Esophagus (tissue), 2 donors: ENCODE results near the gene TXNRD2. TPM values are rescaled to one million over a fixed set of nuclear protein-coding genes. Genes with fewer than 3 reads are reported as not detected.

Experiments used
- H3K27ac ChIP-seq, 2 donors: one replicate each; pipeline ENCODE4 v1.5.1; 2013; ENCODE audit warnings: low read depth in 2 of 2, mild to moderate bottlenecking in 2 of 2, inconsistent platforms in 1 of 2, low read length in 1 of 2, moderate library complexity in 1 of 2
- H3K27me3 ChIP-seq, 2 donors: one replicate each; pipeline ENCODE4 v1.6.1; 2013; ENCODE audit warnings: low read length in 2 of 2, control low read depth in 1 of 2, mild to moderate bottlenecking in 1 of 2; ENCODE audit not compliant: insufficient read depth in 2 of 2, control insufficient read depth in 1 of 2
- H3K36me3 ChIP-seq, 2 donors: one replicate each; pipeline ENCODE4 v1.6.1; 2013; ENCODE audit warnings: low read length in 1 of 2; ENCODE audit not compliant: control insufficient read depth in 2 of 2, insufficient read depth in 2 of 2
- H3K4me1 ChIP-seq, 2 donors: one replicate each; pipeline ENCODE4 v1.6.1; 2013; ENCODE audit warnings: low read length in 1 of 2; ENCODE audit not compliant: control insufficient read depth in 2 of 2, insufficient read depth in 2 of 2
- H3K4me3 ChIP-seq, 2 donors: one replicate each; pipeline ENCODE4 v1.5.1; 2013; ENCODE audit warnings: low read length in 2 of 2, mild to moderate bottlenecking in 2 of 2, low read depth in 1 of 2, moderate library complexity in 1 of 2
- H3K9me3 ChIP-seq, 2 donors: one replicate each; pipeline ENCODE4 v1.6.1; 2013; ENCODE audit warnings: mild to moderate bottlenecking in 2 of 2, low read depth in 1 of 2, low read length in 1 of 2, moderate library complexity in 1 of 2; ENCODE audit not compliant: control insufficient read depth in 2 of 2, insufficient read depth in 1 of 2
- WGBS, 2 donors: extraction: QIAGEN DNeasy Blood & Tissue Kit; methylation state at CpG; one replicate each; pipeline ENCODE4 v1.1.7; 2013; 5-methylcytosine and 5-hydroxymethylcytosine counted together
- polyA plus RNA-seq, 2 donors: library from polyadenylated mRNA; stranded (reverse); fragments of 200-250 nt; gene quantifications; one replicate each; pipeline ENCODE4 v1.2.3, GENCODE V29; 2013
- donor health status: healthy with polysubstance abuse.
- donor health status: Bipolar disorder and iron deficiency.

TXNRD2 gene
- polyA plus RNA-seq, 2 donors, result 9.6 to 20.6 TPM

- 2 to 3% methylated on average over 64 to 76 of the region's 76 CpGs for WGBS, 2 donors
- H3K27ac ChIP-seq, result peak overlapping the region; percentile 65 to 79
- H3K4me1 ChIP-seq, result peaks cover 12 to 42% of the 10 kb centered on the region in 2 donors
- no peaks in the 10 kb centered on the region for H3K27me3 ChIP-seq
- H3K36me3 ChIP-seq, result no peaks in the 10 kb centered on the region
- H3K9me3 ChIP-seq, result no peaks in the 10 kb centered on the region
- peak overlapping the region; percentile 52 to 58 for H3K4me3 ChIP-seq
Observed at GRCh38 chr22:19986410-19987341, 45.1 kb upstream of the TXNRD2 start.

DNA sequence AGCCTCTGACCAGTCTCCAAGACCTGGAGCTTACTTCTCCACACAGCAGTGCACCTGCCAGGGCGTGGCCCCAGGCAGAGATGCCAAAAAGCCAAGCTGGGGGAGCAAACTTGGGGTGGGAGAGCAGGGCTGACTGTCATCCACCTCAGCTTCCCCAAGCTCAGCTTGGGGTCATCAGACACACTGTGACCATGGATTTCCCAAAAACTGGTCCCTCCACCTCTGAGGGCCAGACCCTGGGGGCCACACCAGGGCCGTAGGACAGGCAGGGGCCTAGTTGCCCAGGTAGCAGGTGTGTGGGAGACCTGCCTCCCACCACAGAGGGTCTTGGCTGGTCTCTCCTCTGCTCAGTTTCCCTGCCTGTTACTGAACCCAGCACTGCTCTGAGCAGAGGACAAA, 44.4 kb upstream of the TXNRD2 start:
- 38 to 50% methylated on average over 2 of the region's 2 CpGs for WGBS, 2 donors
- Histone ChIP-seq H3K36me3 (no peaks in the 10 kb centered on the region), H3K27ac (no peak overlapping the region), H3K4me3 (peak overlapping the region in 1 of 2 donors; percentile 52), H3K27me3 (no peaks in the 10 kb centered on the region), H3K9me3 (no peaks in the 10 kb centered on the region), H3K4me1 (peaks cover 12 to 40% of the 10 kb centered on the region in 2 donors)

- peaks cover 12 to 39% of the 10 kb centered on the region in 2 donors for H3K4me1 ChIP-seq
- no peak overlapping the region for H3K27ac ChIP-seq
- peaks cover 0 to under 1% of the 10 kb centered on the region in 2 donors for H3K36me3 ChIP-seq
- no peaks in the 10 kb centered on the region for H3K27me3 ChIP-seq
- H3K4me3 ChIP-seq, result no peak overlapping the region
- no peaks in the 10 kb centered on the region for H3K9me3 ChIP-seq
- 80 to 85% methylated on average over 11 of the region's 11 CpGs for WGBS, 2 donors
Observed at GRCh38 chr22:19984851-19985811, 43.5 kb upstream of the TXNRD2 start.

- Histone ChIP-seq H3K9me3 (no peaks in the 10 kb centered on the region), H3K36me3 (peaks cover 0 to 3% of the 10 kb centered on the region in 2 donors), H3K27ac (peak overlapping the region in 1 of 2 donors; percentile 36), H3K4me3 (no peak overlapping the region), H3K4me1 (peaks cover 12 to 39% of the 10 kb centered on the region in 2 donors), H3K27me3 (no peaks in the 10 kb centered on the region)
- 50 to 64% methylated on average over 19 of the region's 19 CpGs for WGBS, 2 donors
Observed at GRCh38 chr22:19984201-19984753, 42.7 kb upstream of the TXNRD2 start.

GRCh38 chr22:19983741-19984140, 42.1 kb upstream of the TXNRD2 start:
- no peaks in the 10 kb centered on the region for H3K9me3 ChIP-seq
- 64 to 71% methylated on average over 5 of the region's 5 CpGs for WGBS, 2 donors
- peaks cover 12 to 39% of the 10 kb centered on the region in 2 donors for H3K4me1 ChIP-seq
- peaks cover 0 to 3% of the 10 kb centered on the region in 2 donors for H3K36me3 ChIP-seq
- no peaks in the 10 kb centered on the region for H3K27me3 ChIP-seq
- H3K27ac ChIP-seq, result peak overlapping the region in 1 of 2 donors; percentile 7
- H3K4me3 ChIP-seq, result no peak overlapping the region

DNA sequence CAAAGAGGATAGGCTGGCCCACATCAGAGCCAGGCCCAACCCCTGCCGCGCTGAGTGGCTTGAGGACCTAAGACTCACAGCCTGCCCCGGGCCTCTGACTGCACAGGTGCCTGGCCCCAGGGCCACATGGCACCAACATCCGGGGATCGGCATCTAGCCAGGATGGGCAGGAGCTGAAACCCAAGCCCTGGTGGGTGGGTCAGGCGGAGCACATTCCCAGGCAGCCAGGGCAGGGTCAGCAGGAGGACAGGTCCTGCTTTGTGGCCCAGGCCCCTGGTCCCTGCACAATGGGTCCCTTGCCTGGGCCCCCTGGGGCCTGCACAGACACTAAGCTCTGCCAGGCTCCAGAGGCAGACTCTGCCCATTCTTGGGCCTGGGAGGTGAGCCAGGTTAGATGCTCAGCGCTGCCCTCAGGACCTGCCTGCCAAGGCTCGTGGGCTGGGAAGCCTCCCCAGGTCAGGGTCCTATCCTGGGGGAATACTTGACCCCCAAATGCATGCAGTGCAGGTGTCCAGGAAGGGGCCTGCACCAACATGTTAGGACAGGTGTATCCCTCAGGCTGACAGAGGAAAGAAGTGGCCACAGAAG, 41.5 kb upstream of the TXNRD2 start:
- no peaks in the 10 kb centered on the region for H3K27me3 ChIP-seq
- H3K4me1 ChIP-seq, result peaks cover 12 to 36% of the 10 kb centered on the region in 2 donors
- peak overlapping the region in 1 of 2 donors; percentile 13 for H3K27ac ChIP-seq
- H3K9me3 ChIP-seq, result no peaks in the 10 kb centered on the region
- H3K36me3 ChIP-seq, result peaks cover 0 to 7% of the 10 kb centered on the region in 2 donors
- no peak overlapping the region for H3K4me3 ChIP-seq
- WGBS, 2 donors, result 56 to 73% methylated on average over 8 of the region's 8 CpGs

GRCh38 chr22:19981961-19982920, 40.6 kb upstream of the TXNRD2 start:
- peaks cover 20 to 38% of the 10 kb centered on the region in 2 donors for H3K4me1 ChIP-seq
- no peaks in the 10 kb centered on the region for H3K27me3 ChIP-seq
- peaks cover 0 to 7% of the 10 kb centered on the region in 2 donors for H3K36me3 ChIP-seq
- 92 to 93% methylated on average over 16 of the region's 16 CpGs for WGBS, 2 donors
- H3K4me3 ChIP-seq, result no peak overlapping the region
- no peak overlapping the region for H3K27ac ChIP-seq
- H3K9me3 ChIP-seq, result no peaks in the 10 kb centered on the region

- Histone ChIP-seq H3K4me3 (no peak overlapping the region), H3K36me3 (peaks cover 0 to 7% of the 10 kb centered on the region in 2 donors), H3K27me3 (no peaks in the 10 kb centered on the region), H3K9me3 (no peaks in the 10 kb centered on the region), H3K27ac (no peak overlapping the region), H3K4me1 (peaks cover 15 to 36% of the 10 kb centered on the region in 2 donors)
- 90 to 92% methylated on average over 33 of the region's 33 CpGs for WGBS, 2 donors
Observed at GRCh38 chr22:19981171-19981960, 39.7 kb upstream of the TXNRD2 start.
